ENCODE results near the gene STIMATE.

Gene STIMATE

DNA sequence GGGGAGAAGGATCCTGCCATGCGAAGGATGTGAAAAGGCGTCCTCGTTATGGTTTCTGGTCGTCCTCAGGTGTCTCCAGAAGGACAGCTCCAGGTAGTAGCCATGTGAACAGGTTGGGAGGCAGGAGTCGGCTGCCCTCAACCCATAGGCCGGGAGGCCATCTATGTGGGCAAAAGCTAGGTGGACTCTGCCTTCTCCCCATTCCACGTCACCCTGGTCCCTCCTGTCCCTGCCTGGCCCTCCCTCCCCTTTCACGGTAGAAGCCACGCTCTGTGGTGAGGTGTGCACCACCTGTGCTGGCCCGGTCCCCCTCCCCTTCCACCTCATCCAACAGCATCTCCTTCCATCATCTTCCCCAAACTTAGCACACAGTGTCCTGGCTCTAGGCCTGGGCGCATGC, 86.4 kb downstream of the STIMATE start:
- Histone ChIP-seq H3K27me3 (ENCODE audit: control insufficient read depth, insufficient read depth, low read length) (peaks cover 26% of the 10 kb centered on the region), H3K36me3 (ENCODE audit: insufficient read depth, low read length) (no peaks in the 10 kb centered on the region), H3K9me3 (replicated peaks; ENCODE audit: low read length) (no peaks in the 10 kb centered on the region), H3K4me2 (ENCODE audit: low read length) (no peak overlapping the region), H3K4me3 (ENCODE audit: low read length) (no peak overlapping the region), H3K9ac (ENCODE audit: low read depth, low read length) (no peak overlapping the region), H3K4me1 (ENCODE audit: control insufficient read depth, insufficient read depth, low read length) (no peaks in the 10 kb centered on the region)

DNA sequence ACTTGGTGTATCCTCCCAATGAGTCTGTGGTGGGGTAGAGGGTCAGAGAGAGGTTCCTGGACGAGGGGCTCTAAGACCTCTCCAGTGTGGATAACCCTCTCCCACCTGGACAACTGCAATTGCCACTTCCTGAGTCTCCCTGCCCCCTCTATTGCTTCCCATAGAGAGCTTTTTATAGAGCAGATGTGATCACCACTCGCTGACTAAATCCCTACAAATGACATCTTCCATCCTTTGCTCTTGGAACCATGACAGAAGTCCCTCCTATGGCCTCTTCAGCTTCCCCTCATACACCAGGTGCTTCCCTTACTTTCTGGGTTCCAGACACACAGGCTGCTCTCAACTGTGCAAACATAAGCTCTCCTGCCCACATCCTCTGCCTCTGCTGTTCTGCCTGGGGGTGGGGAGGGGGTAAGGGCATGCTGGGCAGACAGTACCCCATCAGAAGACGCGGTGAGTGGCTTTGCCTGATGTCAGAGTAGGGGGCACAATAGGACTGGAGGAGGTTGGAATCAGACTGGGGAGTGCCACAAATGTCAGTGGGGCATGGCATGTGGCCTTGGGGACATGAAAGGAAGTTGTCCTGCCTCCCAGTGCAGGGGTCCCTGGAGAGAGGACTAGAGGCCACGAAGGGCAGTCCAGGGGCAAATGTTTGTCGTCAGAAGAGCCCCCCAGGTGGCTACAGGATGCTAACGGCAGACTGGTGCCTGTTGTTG, 87.5 kb downstream of the STIMATE start:
- Histone ChIP-seq H3K27me3 (ENCODE audit: control insufficient read depth, insufficient read depth, low read length) (peaks cover 26% of the 10 kb centered on the region), H3K9me3 (replicated peaks; ENCODE audit: low read length) (no peaks in the 10 kb centered on the region), H3K4me2 (ENCODE audit: low read length) (no peak overlapping the region), H3K9ac (ENCODE audit: low read depth, low read length) (no peak overlapping the region), H3K4me1 (ENCODE audit: control insufficient read depth, insufficient read depth, low read length) (no peaks in the 10 kb centered on the region), H3K4me3 (ENCODE audit: low read length) (no peak overlapping the region), H3K36me3 (ENCODE audit: insufficient read depth, low read length) (no peaks in the 10 kb centered on the region)

DNA sequence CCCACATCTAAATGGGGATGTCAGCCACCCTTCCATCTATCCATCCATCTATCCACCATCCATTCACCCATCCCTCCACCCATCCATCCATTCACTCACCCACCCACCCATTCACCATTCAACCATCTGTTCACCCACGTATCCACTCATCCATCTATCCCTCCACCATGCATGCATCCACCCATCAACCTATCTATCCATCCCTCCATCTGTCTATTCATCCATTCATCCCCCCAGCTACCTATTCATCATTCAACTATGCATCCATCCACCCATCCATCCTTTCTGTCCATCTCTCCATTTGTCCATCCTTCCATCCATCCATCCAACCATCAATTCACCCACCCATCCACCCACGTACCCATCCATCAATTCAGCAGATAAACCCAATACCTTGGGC, 88.2 kb downstream of the STIMATE start:
- peaks cover 26% of the 10 kb centered on the region for H3K27me3 ChIP-seq (ENCODE audit: control insufficient read depth, insufficient read depth, low read length)

DNA sequence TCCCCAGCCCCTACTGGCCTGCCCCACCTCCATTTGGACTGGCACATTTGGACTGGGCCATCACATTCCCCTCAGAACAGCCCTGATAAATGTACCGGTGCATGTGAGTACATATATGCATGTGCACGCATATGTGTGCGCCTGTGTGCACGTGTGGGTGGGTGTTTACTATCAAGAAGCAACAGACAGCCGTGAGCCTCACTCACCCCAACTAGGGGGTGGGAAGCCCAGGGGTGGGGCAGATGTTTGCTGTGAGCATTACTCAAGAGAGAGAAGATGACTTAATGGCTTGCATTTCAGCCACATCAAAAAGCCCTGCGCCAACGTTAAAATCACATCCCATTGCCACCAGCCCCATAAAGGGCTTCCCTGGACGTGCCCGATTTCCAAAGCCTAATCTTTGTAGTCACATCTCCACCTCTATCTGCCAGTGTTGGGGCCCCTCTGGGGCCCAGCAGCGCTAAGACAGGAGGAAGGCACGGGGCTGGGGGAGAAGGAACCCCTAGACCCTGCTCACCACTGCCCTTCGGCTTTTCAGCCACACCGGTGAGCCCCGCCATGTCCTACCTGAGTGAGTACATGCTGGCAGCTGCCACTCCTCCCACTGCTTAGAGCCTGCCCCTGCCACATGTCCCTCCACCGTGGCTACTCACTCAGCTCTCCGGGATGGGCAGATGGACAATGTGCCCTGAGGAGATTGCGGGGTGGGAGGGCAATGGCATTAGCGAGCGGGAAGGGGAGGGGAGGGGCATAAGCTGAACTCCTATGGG, 91.9 kb downstream of the STIMATE start:
- no peaks in the 10 kb centered on the region for H3K9me3 ChIP-seq (replicated peaks; ENCODE audit: low read length)
- H3K4me1 ChIP-seq (ENCODE audit: control insufficient read depth, insufficient read depth, low read length) = peaks cover 9% of the 10 kb centered on the region
- H3K4me3 ChIP-seq (ENCODE audit: low read length) = no peak overlapping the region
- no peak overlapping the region for H3K9ac ChIP-seq (ENCODE audit: low read depth, low read length)
- H3K36me3 ChIP-seq (ENCODE audit: insufficient read depth, low read length) = no peaks in the 10 kb centered on the region
- H3K4me2 ChIP-seq (ENCODE audit: low read length) = no peak overlapping the region
- H3K27me3 ChIP-seq (ENCODE audit: control insufficient read depth, insufficient read depth, low read length) = peaks cover 15% of the 10 kb centered on the region

More for the DNA sequence above, 88.2 kb downstream of the STIMATE start:
- Histone ChIP-seq H3K9ac (ENCODE audit: low read depth, low read length) (no peak overlapping the region), H3K36me3 (ENCODE audit: insufficient read depth, low read length) (no peaks in the 10 kb centered on the region), H3K9me3 (replicated peaks; ENCODE audit: low read length) (no peaks in the 10 kb centered on the region), H3K4me1 (ENCODE audit: control insufficient read depth, insufficient read depth, low read length) (no peaks in the 10 kb centered on the region), H3K4me2 (ENCODE audit: low read length) (no peak overlapping the region), H3K4me3 (ENCODE audit: low read length) (no peak overlapping the region)

DNA sequence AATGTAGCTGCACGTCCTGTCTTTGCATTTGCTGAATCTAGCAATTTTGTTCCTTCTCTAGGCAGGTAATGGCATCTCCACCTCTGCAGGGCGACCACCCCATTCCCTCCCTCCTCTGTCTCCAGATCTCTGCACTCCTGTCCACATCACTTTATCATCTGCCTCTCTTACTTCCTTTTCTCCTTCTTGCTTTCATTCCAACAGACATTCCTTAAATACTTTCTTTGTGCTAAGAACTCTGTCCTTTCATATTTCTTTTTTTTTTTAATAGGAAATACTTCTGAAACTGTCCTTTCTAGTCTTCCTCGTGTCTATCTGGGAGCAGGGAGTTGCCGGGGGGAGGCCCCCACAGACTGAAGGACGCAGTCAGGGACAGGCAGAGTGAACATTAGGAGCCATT, 95.5 kb downstream of the STIMATE start:
- Histone ChIP-seq H3K4me2 (ENCODE audit: low read length) (no peak overlapping the region), H3K4me3 (ENCODE audit: low read length) (no peak overlapping the region), H3K9me3 (replicated peaks; ENCODE audit: low read length) (no peaks in the 10 kb centered on the region), H3K9ac (ENCODE audit: low read depth, low read length) (no peak overlapping the region), H3K4me1 (ENCODE audit: control insufficient read depth, insufficient read depth, low read length) (peaks cover 18% of the 10 kb centered on the region), H3K27me3 (ENCODE audit: control insufficient read depth, insufficient read depth, low read length) (no peaks in the 10 kb centered on the region), H3K36me3 (ENCODE audit: insufficient read depth, low read length) (no peaks in the 10 kb centered on the region)

DNA sequence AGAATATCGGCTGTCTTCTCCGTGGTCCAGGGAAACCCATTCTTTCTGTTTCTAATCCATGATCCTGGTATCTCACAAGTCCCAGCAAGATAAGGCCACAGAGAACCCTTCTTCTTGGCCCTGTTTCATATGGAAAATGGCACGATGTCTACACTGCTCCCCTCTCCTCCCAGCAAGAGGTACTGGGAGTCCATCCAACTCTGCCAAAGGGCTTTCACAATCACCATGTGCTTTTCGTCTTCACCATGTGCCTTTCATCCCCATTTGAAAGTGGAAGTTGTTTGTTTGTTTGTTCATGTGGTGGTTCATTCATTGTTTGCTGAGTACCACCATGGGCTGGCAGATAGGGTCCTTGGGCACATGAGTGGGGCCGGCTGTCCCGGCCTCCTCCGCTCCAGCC, 97.3 kb downstream of the STIMATE start:
- Histone ChIP-seq H3K9ac (ENCODE audit: low read depth, low read length) (no peak overlapping the region), H3K4me3 (ENCODE audit: low read length) (no peak overlapping the region), H3K4me2 (ENCODE audit: low read length) (no peak overlapping the region), H3K27me3 (ENCODE audit: control insufficient read depth, insufficient read depth, low read length) (no peaks in the 10 kb centered on the region), H3K4me1 (ENCODE audit: control insufficient read depth, insufficient read depth, low read length) (peaks cover 18% of the 10 kb centered on the region), H3K36me3 (ENCODE audit: insufficient read depth, low read length) (no peaks in the 10 kb centered on the region), H3K9me3 (replicated peaks; ENCODE audit: low read length) (no peaks in the 10 kb centered on the region)

DNA sequence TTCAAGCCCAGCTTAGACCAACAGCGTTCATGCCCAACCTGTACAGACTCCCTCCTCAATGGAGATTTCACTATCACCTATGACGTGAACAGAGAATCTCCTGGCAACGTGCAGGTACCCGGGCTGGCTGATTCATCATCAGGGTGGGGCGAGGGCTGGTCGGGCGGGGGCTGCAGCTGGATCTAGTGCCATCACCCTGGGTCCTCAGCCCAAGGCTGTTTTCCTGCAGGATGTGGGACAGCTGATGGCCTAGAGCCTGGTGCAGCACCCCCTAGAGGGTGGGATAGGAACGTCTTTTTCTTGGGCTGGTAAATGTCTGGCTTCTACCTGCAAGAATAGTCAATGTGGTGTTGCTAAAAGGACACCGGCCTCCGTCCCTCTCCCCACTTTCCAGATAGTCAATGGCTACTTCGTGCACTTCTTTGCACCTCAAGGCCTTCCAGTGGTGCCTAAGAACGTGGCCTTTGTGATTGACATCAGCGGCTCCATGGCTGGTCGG, 98.3 kb downstream of the STIMATE start:
- Histone ChIP-seq H3K27me3 (ENCODE audit: control insufficient read depth, insufficient read depth, low read length) (no peaks in the 10 kb centered on the region), H3K4me2 (ENCODE audit: low read length) (no peak overlapping the region), H3K4me3 (ENCODE audit: low read length) (no peak overlapping the region), H3K36me3 (ENCODE audit: insufficient read depth, low read length) (no peaks in the 10 kb centered on the region), H3K9me3 (replicated peaks; ENCODE audit: low read length) (no peaks in the 10 kb centered on the region), H3K9ac (ENCODE audit: low read depth, low read length) (no peak overlapping the region), H3K4me1 (ENCODE audit: control insufficient read depth, insufficient read depth, low read length) (peaks cover 26% of the 10 kb centered on the region)

DNA sequence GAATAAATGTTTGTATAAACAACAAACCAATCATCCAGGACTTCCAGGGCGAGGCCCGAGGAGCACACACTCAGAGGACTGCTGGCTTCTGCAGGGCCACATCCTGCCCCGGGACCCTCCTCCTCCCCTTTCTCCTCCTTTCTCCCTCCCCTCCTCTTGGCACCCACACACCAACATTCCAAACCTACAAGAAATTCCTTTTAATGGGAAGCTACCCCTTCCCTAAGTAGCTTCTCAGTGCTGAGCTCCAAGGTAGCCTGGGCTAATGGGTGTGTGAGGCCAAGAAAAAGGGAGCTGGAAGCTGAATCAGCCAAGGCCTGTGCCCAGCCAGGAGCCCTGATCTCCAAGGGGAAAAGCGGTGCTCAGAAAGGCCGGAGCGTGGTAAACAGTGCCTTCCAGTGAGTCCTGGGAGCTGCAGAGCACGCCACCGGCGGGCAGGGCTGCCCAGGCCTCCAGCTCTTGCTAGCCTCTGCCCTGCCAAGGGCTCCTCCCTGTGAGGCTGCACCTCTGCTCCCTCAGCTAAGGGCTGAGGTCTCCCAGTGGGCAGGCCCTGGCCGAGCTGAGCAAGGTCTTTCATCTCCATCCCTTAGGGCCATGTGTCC, 98.9 kb downstream of the STIMATE start:
- Histone ChIP-seq H3K9ac (ENCODE audit: low read depth, low read length) (no peak overlapping the region), H3K4me2 (ENCODE audit: low read length) (no peak overlapping the region), H3K9me3 (replicated peaks; ENCODE audit: low read length) (no peaks in the 10 kb centered on the region), H3K36me3 (ENCODE audit: insufficient read depth, low read length) (no peaks in the 10 kb centered on the region), H3K4me1 (ENCODE audit: control insufficient read depth, insufficient read depth, low read length) (peaks cover 31% of the 10 kb centered on the region), H3K4me3 (ENCODE audit: low read length) (no peak overlapping the region), H3K27me3 (ENCODE audit: control insufficient read depth, insufficient read depth, low read length) (no peaks in the 10 kb centered on the region)

DNA sequence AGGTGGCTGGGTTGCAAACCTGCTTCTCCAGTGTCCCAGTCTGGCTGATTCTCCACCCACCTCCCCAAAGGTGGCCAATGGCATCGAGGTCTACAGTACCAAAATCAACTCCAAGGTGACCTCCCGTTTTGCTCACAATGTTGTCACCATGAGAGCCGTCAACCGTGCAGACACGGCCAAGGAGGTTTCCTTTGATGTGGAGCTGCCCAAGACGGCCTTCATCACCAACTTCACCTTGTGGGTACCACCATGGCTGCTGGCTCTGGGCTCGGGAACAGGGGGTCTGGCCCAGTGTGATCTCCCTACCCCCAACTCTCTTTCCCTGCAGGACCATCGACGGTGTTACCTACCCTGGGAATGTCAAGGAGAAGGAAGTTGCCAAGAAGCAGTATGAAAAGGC, 100.9 kb downstream of the STIMATE start:
- Histone ChIP-seq H3K27me3 (ENCODE audit: control insufficient read depth, insufficient read depth, low read length) (no peaks in the 10 kb centered on the region), H3K9me3 (replicated peaks; ENCODE audit: low read length) (no peaks in the 10 kb centered on the region), H3K4me1 (ENCODE audit: control insufficient read depth, insufficient read depth, low read length) (peaks cover 30% of the 10 kb centered on the region), H3K4me3 (ENCODE audit: low read length) (no peak overlapping the region), H3K4me2 (ENCODE audit: low read length) (no peak overlapping the region), H3K9ac (ENCODE audit: low read depth, low read length) (no peak overlapping the region), H3K36me3 (ENCODE audit: insufficient read depth, low read length) (no peaks in the 10 kb centered on the region)

DNA sequence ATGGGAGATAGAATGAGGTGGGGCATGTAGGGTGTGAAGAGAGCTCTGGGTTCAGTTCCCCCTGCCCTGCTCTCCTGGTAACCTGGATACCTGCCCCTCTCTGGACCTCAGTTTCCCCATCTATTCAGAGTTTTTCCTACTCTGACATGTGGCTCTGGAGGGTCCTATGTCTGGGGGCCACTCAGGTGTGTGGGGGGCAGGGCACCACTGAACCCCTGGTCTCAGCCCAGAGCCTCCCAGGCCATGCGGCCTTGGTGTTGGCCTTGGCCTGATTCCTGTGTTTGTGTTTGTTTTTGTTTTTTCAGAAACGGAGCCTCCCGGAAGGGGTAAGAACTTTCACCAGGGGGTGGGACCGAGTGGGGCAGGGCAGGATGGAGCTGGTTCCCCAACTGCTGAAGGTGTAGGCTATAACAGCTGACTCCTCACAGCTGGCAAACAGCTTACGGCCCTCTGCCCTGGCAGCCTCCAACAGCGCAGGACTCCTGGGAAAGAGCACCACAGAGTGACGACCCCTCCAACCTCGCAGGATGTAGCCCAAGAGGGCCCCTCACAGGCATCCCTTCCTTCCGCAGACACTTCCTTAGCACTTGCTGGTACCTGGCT, 101.9 kb downstream of the STIMATE start:
- Histone ChIP-seq H3K4me3 (ENCODE audit: low read length) (no peak overlapping the region), H3K4me1 (ENCODE audit: control insufficient read depth, insufficient read depth, low read length) (peaks cover 30% of the 10 kb centered on the region), H3K9me3 (replicated peaks; ENCODE audit: low read length) (no peaks in the 10 kb centered on the region), H3K36me3 (ENCODE audit: insufficient read depth, low read length) (no peaks in the 10 kb centered on the region), H3K9ac (ENCODE audit: low read depth, low read length) (no peak overlapping the region), H3K4me2 (ENCODE audit: low read length) (no peak overlapping the region), H3K27me3 (ENCODE audit: control insufficient read depth, insufficient read depth, low read length) (no peaks in the 10 kb centered on the region)

DNA sequence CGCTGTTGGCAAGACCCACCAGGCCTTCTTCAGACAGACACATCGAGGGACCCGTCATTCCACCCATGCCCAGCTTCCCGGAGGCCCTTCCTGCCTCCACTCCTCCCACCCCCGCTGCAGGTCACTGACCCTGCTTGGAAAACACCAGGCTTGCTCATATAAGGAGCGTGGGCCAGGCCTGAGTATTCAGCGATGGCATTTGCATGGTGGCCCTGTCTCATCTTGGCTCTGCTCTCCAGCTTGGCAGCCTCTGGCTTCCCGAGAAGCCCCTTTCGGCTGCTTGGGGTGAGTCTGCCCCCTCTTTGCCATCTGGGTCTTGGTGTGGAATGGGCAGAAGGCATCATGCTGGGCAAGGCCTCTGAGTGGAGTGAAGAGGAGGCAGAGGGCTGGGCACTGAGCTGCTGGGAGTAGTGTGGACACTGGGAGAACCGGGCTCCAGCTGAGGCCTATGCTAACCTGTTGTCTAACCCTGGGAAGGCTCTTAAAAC, 102.7 kb downstream of the STIMATE start, which contains the start of gene ITIH3:
Gene ITIH3, plus strand, starts transcription at position 185 of the 488 bp plus-strand sequence. Its CDS starts 8 bp downstream, at position 193.
- no peak within 1 kb of the TSS for H3K4me2 ChIP-seq (ENCODE audit: low read length)
- H3K36me3 ChIP-seq (ENCODE audit: insufficient read depth, low read length) = no peaks in the 10 kb centered on the region
- no peak within 1 kb of the TSS for H3K4me3 ChIP-seq (ENCODE audit: low read length)
- no peaks in the 10 kb centered on the region for H3K27me3 ChIP-seq (ENCODE audit: control insufficient read depth, insufficient read depth, low read length)
- no peak within 1 kb of the TSS for H3K9ac ChIP-seq (ENCODE audit: low read depth, low read length)
- H3K4me1 ChIP-seq (ENCODE audit: control insufficient read depth, insufficient read depth, low read length) = peaks cover 30% of the 10 kb centered on the region
- H3K9me3 ChIP-seq (replicated peaks; ENCODE audit: low read length) = no peaks in the 10 kb centered on the region

All from skeletal muscle satellite cell (primary cell).